SK-N-SH treated with all-trans-retinoic acid at 6 μM for 48 hours (cell line): Measurements from ENCODE around the gene FAM114A1.

ENCODE experiments used
- ATAC-seq: fragments of 200-7000 bp; cut with Tn5 transposase; 3 replicates; pipeline ENCODE4 v1.9.1; 2020; ENCODE audit warnings: mild to moderate bottlenecking, moderate library complexity
- ARNTL ChIP-seq: fragments of 450-650 bp; formaldehyde crosslinking; IDR thresholded peaks from 2 replicates; pipeline ENCODE4 v1.5.0; 2020; ENCODE audit warnings: low read depth, mild to moderate bottlenecking, moderate library complexity, borderline replicate concordance
- BACH2 ChIP-seq: fragments of 250-450 bp; sonication (Bioruptor Pico); IDR thresholded peaks from 2 replicates; pipeline ENCODE4 v1.9.0; 2021; ENCODE audit warnings: mild to moderate bottlenecking, borderline replicate concordance
- CSDC2 ChIP-seq: fragments of 250-450 bp; sonication (Bioruptor Pico); IDR thresholded peaks from 2 replicates; pipeline ENCODE4 v1.5.0; 2020; ENCODE audit warnings: mild to moderate bottlenecking, moderate library complexity
- GLIS3 ChIP-seq: fragments of 250-450 bp; sonication (Bioruptor Pico); IDR thresholded peaks from 2 replicates; pipeline ENCODE4 v1.5.0; 2020; ENCODE audit warnings: mild to moderate bottlenecking, moderate library complexity
- ISL1 ChIP-seq: fragments of 250-450 bp; sonication (Bioruptor Pico); IDR thresholded peaks from 2 replicates; pipeline ENCODE4 v2.1.2; 2022; ENCODE audit warnings: mild to moderate bottlenecking, moderate library complexity
- OSR1 ChIP-seq: fragments of 250-450 bp; sonication (Bioruptor Pico); IDR thresholded peaks from 2 replicates; pipeline ENCODE4 v1.8.0; 2022; ENCODE audit warnings: moderate library complexity, mild to moderate bottlenecking, inconsistent platforms
- PPARA ChIP-seq: fragments of 250-450 bp; sonication (Bioruptor Pico); IDR thresholded peaks from 2 replicates; pipeline ENCODE4 v1.5.0; 2020; ENCODE audit warnings: mild to moderate bottlenecking, borderline replicate concordance
- RARB ChIP-seq: fragments of 250-450 bp; sonication (Bioruptor Pico); IDR thresholded peaks from 2 replicates; pipeline ENCODE4 v1.8.0; 2021; ENCODE audit warnings: mild to moderate bottlenecking, moderate library complexity
- SNAI2 ChIP-seq: fragments of 250-450 bp; sonication (Bioruptor Pico); IDR thresholded peaks from 2 replicates; pipeline ENCODE4 v1.5.0; 2020; ENCODE audit warnings: mild to moderate bottlenecking, moderate library complexity
- TCF4 ChIP-seq: fragments of 250-450 bp; sonication (Bioruptor Pico); IDR thresholded peaks from 2 replicates; pipeline ENCODE4 v1.8.0; 2021; ENCODE audit warnings: mild to moderate bottlenecking, moderate library complexity, borderline replicate concordance
- ZC3H10 ChIP-seq: fragments of 250-450 bp; sonication (Bioruptor Pico); IDR thresholded peaks from 2 replicates; pipeline ENCODE4 v1.5.1; 2021; ENCODE audit warnings: mild to moderate bottlenecking, moderate library complexity
- ZFP3 ChIP-seq: fragments of 250-450 bp; sonication (Bioruptor Pico); IDR thresholded peaks from 2 replicates; pipeline ENCODE4 v1.5.0; 2020; ENCODE audit warnings: mild to moderate bottlenecking, moderate library complexity
- ZFP30 ChIP-seq: fragments of 450-650 bp; formaldehyde crosslinking; IDR thresholded peaks from 2 replicates; pipeline ENCODE4 v1.5.0; 2022; ENCODE audit warnings: mild to moderate bottlenecking, moderate library complexity
- ZNF565 ChIP-seq: fragments of 450-650 bp; formaldehyde crosslinking; conservative IDR thresholded peaks from 2 replicates; pipeline ENCODE4 v1.5.0; 2020; ENCODE audit warnings: low read depth, mild to moderate bottlenecking, moderate library complexity
- ZNF8 ChIP-seq: fragments of 450-650 bp; formaldehyde crosslinking; IDR thresholded peaks from 2 replicates; pipeline ENCODE4 v1.5.0; 2020; ENCODE audit warnings: mild to moderate bottlenecking, moderate library complexity
- TF ChIP-seq, protein P1 (sequence below): fragments of 250-450 bp; sonication (Bioruptor Pico); IDR thresholded peaks from 2 replicates; pipeline ENCODE4 v1.5.1; 2021; ENCODE audit warnings: mild to moderate bottlenecking, moderate library complexity
- TF ChIP-seq, protein P2 (sequence below): fragments of 250-450 bp; sonication (Bioruptor Pico); IDR thresholded peaks from 2 replicates; pipeline ENCODE4 v1.8.0; 2021; ENCODE audit warnings: low read depth, mild to moderate bottlenecking, moderate library complexity, borderline replicate concordance
- TF ChIP-seq, protein P3 (sequence below): fragments of 250-450 bp; sonication (Bioruptor Pico); IDR thresholded peaks from 2 replicates; pipeline ENCODE4 v1.5.1; 2020; ENCODE audit warnings: low read depth, mild to moderate bottlenecking, moderate library complexity
- TF ChIP-seq, protein P4 (sequence below): fragments of 250-450 bp; sonication (Bioruptor Pico); IDR thresholded peaks from 2 replicates; pipeline ENCODE4 v1.5.0; 2020; ENCODE audit warnings: mild to moderate bottlenecking, moderate library complexity
- TF ChIP-seq, protein P5 (sequence below): fragments of 250-450 bp; sonication (Bioruptor Pico); IDR thresholded peaks from 2 replicates; pipeline ENCODE4 v1.8.0; 2020; ENCODE audit warnings: mild to moderate bottlenecking, moderate library complexity, borderline replicate concordance

Gene FAM114A1

DNA sequence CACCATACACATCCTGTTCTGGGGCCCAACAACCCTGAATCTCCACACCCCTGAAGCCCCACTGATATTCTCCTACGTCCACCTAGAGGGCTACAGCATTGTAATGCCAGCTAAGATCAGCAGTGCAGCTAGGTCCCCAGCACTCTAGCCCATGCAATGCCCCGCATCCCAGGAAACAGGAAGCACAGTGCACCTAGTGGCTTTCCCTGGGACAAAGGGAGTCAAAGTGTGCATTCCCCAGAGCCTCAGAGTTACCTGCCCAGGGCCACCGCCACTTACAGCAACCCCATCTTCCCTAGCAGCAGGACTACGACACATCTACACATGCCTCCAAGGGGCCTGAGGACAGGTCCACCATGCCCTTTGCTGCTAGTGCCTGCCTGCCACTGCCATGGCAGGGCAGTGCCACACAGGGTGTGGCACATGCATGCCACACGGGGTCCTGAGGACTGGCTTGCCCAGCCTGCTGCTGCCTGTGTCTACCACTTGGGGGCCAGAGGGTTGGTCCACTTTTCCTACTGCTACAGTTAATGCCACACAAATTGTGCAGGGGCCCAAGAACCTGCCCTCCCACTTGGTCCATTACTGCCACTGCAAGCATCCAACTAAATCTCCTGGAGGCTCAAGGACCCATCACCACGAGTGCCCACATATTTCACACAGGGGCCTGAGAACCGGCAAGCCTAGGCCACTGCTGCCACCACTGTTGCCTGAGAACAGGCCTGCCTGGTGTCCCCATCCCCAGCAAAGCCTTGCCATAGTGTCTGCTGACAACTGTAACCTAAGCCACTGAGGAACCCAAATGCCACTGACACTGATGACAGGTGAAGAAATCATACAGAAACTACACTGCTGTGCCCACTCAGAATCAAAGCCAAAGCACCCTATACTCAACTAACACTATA, 34.7 kb upstream of the FAM114A1 start:
- TF ChIP-seq ZFP30 (CRISPR knock-in tag) (no peak), ARNTL (CRISPR knock-in tag) (no peak), ISL1 (CRISPR knock-in tag) (no peak), SNAI2 (no peak), CSDC2 (CRISPR knock-in tag) (no peak), ZNF8 (CRISPR knock-in tag) (no peak), GLIS3 (CRISPR knock-in tag) (no peak), ZFP3 (CRISPR knock-in tag) (no peak)
- peak; percentile 42; the same call in 1 of the 3 replicates for ATAC-seq

DNA sequence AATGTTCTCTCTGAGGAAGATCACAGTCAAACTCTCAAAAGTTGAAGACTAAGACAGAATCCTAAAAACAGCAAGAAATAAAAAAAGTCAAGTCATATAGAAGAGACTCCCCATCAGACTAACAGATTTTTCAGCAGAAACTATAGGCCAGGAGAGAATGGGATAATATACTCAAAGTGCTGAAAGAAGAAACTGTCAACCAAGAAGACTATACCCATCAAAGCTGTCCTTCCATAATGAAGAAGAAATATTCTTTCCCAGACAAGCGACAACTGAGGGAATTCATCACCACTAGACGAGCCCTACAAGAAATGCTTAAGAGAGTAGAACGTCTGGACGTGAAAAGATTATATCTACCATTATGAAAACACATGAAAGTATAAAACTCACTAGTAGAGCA, 33.0 kb upstream of the FAM114A1 start:
- TF ChIP-seq OSR1 (no peak), TCF4 (CRISPR knock-in tag) (no peak), ZC3H10 (CRISPR knock-in tag) (no peak), SNAI2 (no peak), ISL1 (CRISPR knock-in tag) (no peak), RARB (CRISPR knock-in tag) (no peak), ARNTL (CRISPR knock-in tag) (no peak), ZNF8 (CRISPR knock-in tag) (no peak), GLIS3 (CRISPR knock-in tag) (no peak), ZNF565 (CRISPR knock-in tag) (no peak), PPARA (CRISPR knock-in tag) (no peak)
- TF ChIP-seq, protein P1, sequence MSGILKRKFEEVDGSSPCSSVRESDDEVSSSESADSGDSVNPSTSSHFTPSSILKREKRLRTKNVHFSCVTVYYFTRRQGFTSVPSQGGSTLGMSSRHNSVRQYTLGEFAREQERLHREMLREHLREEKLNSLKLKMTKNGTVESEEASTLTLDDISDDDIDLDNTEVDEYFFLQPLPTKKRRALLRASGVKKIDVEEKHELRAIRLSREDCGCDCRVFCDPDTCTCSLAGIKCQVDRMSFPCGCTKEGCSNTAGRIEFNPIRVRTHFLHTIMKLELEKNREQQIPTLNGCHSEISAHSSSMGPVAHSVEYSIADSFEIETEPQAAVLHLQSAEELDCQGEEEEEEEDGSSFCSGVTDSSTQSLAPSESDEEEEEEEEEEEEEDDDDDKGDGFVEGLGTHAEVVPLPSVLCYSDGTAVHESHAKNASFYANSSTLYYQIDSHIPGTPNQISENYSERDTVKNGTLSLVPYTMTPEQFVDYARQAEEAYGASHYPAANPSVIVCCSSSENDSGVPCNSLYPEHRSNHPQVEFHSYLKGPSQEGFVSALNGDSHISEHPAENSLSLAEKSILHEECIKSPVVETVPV, result no peak
- TF ChIP-seq, protein P2, sequence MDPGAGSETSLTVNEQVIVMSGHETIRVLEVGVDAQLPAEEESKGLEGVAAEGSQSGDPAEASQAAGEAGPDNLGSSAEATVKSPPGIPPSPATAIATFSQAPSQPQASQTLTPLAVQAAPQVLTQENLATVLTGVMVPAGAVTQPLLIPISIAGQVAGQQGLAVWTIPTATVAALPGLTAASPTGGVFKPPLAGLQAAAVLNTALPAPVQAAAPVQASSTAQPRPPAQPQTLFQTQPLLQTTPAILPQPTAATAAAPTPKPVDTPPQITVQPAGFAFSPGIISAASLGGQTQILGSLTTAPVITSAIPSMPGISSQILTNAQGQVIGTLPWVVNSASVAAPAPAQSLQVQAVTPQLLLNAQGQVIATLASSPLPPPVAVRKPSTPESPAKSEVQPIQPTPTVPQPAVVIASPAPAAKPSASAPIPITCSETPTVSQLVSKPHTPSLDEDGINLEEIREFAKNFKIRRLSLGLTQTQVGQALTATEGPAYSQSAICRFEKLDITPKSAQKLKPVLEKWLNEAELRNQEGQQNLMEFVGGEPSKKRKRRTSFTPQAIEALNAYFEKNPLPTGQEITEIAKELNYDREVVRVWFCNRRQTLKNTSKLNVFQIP, result no peak
- TF ChIP-seq, protein P3, sequence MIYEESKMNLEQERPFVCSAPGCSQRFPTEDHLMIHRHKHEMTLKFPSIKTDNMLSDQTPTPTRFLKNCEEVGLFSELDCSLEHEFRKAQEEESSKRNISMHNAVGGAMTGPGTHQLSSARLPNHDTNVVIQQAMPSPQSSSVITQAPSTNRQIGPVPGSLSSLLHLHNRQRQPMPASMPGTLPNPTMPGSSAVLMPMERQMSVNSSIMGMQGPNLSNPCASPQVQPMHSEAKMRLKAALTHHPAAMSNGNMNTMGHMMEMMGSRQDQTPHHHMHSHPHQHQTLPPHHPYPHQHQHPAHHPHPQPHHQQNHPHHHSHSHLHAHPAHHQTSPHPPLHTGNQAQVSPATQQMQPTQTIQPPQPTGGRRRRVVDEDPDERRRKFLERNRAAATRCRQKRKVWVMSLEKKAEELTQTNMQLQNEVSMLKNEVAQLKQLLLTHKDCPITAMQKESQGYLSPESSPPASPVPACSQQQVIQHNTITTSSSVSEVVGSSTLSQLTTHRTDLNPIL (CRISPR knock-in tag), result no peak
- TF ChIP-seq, protein P4, sequence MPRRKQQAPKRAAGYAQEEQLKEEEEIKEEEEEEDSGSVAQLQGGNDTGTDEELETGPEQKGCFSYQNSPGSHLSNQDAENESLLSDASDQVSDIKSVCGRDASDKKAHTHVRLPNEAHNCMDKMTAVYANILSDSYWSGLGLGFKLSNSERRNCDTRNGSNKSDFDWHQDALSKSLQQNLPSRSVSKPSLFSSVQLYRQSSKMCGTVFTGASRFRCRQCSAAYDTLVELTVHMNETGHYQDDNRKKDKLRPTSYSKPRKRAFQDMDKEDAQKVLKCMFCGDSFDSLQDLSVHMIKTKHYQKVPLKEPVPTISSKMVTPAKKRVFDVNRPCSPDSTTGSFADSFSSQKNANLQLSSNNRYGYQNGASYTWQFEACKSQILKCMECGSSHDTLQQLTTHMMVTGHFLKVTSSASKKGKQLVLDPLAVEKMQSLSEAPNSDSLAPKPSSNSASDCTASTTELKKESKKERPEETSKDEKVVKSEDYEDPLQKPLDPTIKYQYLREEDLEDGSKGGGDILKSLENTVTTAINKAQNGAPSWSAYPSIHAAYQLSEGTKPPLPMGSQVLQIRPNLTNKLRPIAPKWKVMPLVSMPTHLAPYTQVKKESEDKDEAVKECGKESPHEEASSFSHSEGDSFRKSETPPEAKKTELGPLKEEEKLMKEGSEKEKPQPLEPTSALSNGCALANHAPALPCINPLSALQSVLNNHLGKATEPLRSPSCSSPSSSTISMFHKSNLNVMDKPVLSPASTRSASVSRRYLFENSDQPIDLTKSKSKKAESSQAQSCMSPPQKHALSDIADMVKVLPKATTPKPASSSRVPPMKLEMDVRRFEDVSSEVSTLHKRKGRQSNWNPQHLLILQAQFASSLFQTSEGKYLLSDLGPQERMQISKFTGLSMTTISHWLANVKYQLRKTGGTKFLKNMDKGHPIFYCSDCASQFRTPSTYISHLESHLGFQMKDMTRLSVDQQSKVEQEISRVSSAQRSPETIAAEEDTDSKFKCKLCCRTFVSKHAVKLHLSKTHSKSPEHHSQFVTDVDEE (CRISPR knock-in tag), result no peak
- TF ChIP-seq, all 23 proteins: peak for 0
- no peak for ATAC-seq

DNA sequence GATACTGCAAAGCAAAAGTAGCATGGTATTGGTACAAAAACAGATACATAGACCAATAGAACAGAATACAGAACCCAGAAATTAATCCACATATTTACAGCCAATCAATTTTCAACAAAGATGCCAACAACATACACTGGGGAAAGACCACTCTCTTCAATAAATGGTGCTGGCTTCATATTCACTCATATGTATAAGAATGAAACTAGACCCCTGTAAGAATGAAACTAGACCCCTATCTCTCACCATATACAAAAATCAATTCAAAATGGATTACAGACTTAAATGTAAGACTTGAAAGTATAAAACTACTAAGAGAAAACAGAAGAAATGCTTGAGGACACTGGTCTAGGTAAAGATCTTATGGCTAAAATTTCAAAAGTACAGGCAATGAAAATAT, 30.3 kb upstream of the FAM114A1 start:
- no peak for ATAC-seq
- TF ChIP-seq ZNF8 (CRISPR knock-in tag) (no peak), OSR1 (no peak), ISL1 (CRISPR knock-in tag) (no peak), PPARA (CRISPR knock-in tag) (no peak), BACH2 (CRISPR knock-in tag) (no peak), CSDC2 (CRISPR knock-in tag) (no peak), GLIS3 (CRISPR knock-in tag) (no peak), ZFP30 (CRISPR knock-in tag) (no peak)
- TF ChIP-seq, protein P5, sequence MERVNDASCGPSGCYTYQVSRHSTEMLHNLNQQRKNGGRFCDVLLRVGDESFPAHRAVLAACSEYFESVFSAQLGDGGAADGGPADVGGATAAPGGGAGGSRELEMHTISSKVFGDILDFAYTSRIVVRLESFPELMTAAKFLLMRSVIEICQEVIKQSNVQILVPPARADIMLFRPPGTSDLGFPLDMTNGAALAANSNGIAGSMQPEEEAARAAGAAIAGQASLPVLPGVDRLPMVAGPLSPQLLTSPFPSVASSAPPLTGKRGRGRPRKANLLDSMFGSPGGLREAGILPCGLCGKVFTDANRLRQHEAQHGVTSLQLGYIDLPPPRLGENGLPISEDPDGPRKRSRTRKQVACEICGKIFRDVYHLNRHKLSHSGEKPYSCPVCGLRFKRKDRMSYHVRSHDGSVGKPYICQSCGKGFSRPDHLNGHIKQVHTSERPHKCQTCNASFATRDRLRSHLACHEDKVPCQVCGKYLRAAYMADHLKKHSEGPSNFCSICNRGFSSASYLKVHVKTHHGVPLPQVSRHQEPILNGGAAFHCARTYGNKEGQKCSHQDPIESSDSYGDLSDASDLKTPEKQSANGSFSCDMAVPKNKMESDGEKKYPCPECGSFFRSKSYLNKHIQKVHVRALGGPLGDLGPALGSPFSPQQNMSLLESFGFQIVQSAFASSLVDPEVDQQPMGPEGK (CRISPR knock-in tag), result no peak
- TF ChIP-seq, protein P3 (CRISPR knock-in tag), result no peak
- TF ChIP-seq, protein P1, result no peak
- TF ChIP-seq, protein P4 (CRISPR knock-in tag), result no peak
